KMS-11 (cell line): ENCODE data around the gene PABPC1L.

Source experiments
- H2AFZ ChIP-seq: fragments of 200-600 bp; sonication (generic); 2 replicates; pipeline ENCODE4 v1.6.1; 2016; ENCODE audit warnings: antibody characterized with exemption, mixed run types, low read depth
- H3K27ac ChIP-seq: fragments of 200-600 bp; sonication (generic); 2 replicates; pipeline ENCODE4 v1.6.1; 2016; ENCODE audit warnings: mild to moderate bottlenecking, mixed run types
- H3K27me3 ChIP-seq: fragments of 200-600 bp; sonication (generic); 2 replicates; pipeline ENCODE4 v1.6.1; 2017; ENCODE audit warnings: mild to moderate bottlenecking, low read depth, mixed run types, moderate library complexity; ENCODE audit not compliant: insufficient read depth
- H3K36me3 ChIP-seq: fragments of 200-600 bp; sonication (generic); 2 replicates; pipeline ENCODE4 v1.6.1; 2017; ENCODE audit warnings: mild to moderate bottlenecking, mixed run types; ENCODE audit not compliant: insufficient read depth
- H3K4me1 ChIP-seq: fragments of 200-600 bp; sonication (generic); 2 replicates; pipeline ENCODE4 v1.6.1; 2016; ENCODE audit warnings: mild to moderate bottlenecking, low read depth, mixed run types; ENCODE audit not compliant: poor library complexity, severe bottlenecking
- H3K4me2 ChIP-seq: fragments of 200-600 bp; sonication (generic); 2 replicates; pipeline ENCODE4 v1.7.0; 2016; ENCODE audit warnings: mild to moderate bottlenecking, mixed run types
- H3K4me3 ChIP-seq: fragments of 200-600 bp; sonication (generic); IDR thresholded peaks from 2 replicates; pipeline ENCODE4 v1.6.1; 2017; ENCODE audit warnings: low read depth, low read length, mixed read lengths; ENCODE audit not compliant: insufficient read depth
- H3K79me2 ChIP-seq: fragments of 200-600 bp; sonication (generic); 2 replicates; pipeline ENCODE4 v1.6.1; 2016; ENCODE audit warnings: low read depth, mixed run types; ENCODE audit not compliant: insufficient read depth
- H3K9ac ChIP-seq: fragments of 200-600 bp; sonication (generic); 2 replicates; pipeline ENCODE4 v1.6.1; 2016; ENCODE audit warnings: mild to moderate bottlenecking, mixed run types
- H4K20me1 ChIP-seq: fragments of 200-600 bp; sonication (generic); 2 replicates; pipeline ENCODE4 v1.6.1; 2016; ENCODE audit warnings: mild to moderate bottlenecking, mixed run types; ENCODE audit not compliant: insufficient read depth
- TF ChIP-seq, protein P1 (sequence below): fragments of 200-600 bp; sonication (generic); conservative IDR thresholded peaks from 2 replicates; pipeline ENCODE4 v1.6.1; 2017; ENCODE audit warnings: low read depth, mild to moderate bottlenecking, antibody characterized with exemption, low read length, moderate library complexity, mixed read lengths

The PABPC1L gene

DNA sequence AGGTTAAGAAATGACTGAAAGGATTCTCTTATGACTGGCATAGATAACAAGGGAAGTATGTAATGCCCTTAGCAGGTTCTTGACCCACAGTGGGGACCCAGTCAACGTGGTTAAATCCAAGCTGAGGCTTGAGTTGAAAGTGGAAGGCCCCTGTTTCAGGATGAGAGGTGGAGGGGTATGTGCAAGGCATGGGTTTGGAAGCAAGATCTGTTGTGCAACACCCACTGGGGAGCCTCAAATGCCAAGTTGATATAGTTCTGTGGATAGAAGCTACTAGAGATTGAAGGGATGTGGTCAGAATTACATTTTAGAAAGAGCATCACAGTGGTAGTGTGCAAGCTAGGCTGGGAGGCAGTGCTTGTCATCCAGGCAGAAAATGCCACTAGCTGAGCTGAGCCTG, 5.1 kb downstream of the PABPC1L start:
- Histone ChIP-seq H2AFZ (no peak overlapping the region), H3K4me3 (no peak overlapping the region), H3K9ac (no peak overlapping the region), H3K27ac (no peak overlapping the region), H3K36me3 (no peaks in the 10 kb centered on the region), H3K4me1 (peaks cover 9% of the 10 kb centered on the region), H3K79me2 (no peaks in the 10 kb centered on the region), H3K4me2 (no peak overlapping the region), H4K20me1 (no peaks in the 10 kb centered on the region), H3K27me3 (no peaks in the 10 kb centered on the region)
- TF ChIP-seq, protein P1, sequence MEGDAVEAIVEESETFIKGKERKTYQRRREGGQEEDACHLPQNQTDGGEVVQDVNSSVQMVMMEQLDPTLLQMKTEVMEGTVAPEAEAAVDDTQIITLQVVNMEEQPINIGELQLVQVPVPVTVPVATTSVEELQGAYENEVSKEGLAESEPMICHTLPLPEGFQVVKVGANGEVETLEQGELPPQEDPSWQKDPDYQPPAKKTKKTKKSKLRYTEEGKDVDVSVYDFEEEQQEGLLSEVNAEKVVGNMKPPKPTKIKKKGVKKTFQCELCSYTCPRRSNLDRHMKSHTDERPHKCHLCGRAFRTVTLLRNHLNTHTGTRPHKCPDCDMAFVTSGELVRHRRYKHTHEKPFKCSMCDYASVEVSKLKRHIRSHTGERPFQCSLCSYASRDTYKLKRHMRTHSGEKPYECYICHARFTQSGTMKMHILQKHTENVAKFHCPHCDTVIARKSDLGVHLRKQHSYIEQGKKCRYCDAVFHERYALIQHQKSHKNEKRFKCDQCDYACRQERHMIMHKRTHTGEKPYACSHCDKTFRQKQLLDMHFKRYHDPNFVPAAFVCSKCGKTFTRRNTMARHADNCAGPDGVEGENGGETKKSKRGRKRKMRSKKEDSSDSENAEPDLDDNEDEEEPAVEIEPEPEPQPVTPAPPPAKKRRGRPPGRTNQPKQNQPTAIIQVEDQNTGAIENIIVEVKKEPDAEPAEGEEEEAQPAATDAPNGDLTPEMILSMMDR: no peak

DNA sequence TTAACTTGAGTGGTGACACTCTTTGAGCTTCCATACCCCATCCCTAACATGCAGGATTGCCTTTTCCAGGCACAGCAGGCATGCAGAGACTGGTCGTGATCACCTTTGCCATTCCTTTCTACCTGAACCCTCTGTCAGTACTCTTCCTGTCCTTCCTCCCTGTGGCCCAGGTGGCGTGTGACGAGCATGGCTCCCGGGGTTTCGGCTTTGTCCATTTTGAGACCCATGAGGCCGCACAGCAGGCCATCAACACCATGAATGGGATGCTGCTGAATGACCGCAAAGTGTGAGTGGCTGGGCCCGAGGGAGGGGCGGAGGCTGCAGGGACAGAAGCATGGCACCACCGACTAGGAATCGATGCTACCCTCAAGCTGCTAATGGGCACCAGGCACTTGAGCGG, 6.7 kb downstream of the PABPC1L start:
- H4K20me1 ChIP-seq: no peaks in the 10 kb centered on the region
- no peak overlapping the region for H3K4me2 ChIP-seq
- no peaks in the 10 kb centered on the region for H3K27me3 ChIP-seq
- H3K79me2 ChIP-seq: no peaks in the 10 kb centered on the region
- no peak overlapping the region for H3K4me3 ChIP-seq
- H3K9ac ChIP-seq: no peak overlapping the region
- no peaks in the 10 kb centered on the region for H3K4me1 ChIP-seq
- no peak overlapping the region for H3K27ac ChIP-seq
- H3K36me3 ChIP-seq: no peaks in the 10 kb centered on the region
- TF ChIP-seq, protein P1: no peak
- H2AFZ ChIP-seq: no peak overlapping the region

DNA sequence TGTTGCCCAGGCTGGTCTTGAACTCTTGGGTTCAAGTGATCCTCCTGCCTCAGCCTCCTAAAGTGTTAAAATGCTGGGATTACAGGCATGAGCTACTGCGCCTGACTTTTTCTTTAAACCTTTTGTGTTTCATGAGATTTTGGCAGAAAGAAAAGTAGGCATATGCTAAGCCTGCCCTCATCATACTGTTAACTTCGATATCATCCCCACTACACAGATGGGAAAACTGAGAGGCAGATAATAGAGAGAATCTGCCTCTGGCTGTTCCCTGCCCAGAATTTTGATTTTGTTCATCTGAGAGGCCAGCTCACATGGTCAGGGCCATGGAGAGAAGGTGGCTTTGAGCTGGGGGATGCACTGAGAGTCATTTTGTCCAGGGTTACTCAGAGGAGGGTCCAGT, 7.5 kb downstream of the PABPC1L start:
- Histone ChIP-seq H4K20me1 (no peaks in the 10 kb centered on the region), H3K9ac (no peak overlapping the region), H3K4me3 (no peak overlapping the region), H3K27me3 (no peaks in the 10 kb centered on the region), H3K4me1 (no peaks in the 10 kb centered on the region), H3K4me2 (no peak overlapping the region), H2AFZ (no peak overlapping the region), H3K36me3 (no peaks in the 10 kb centered on the region), H3K79me2 (no peaks in the 10 kb centered on the region), H3K27ac (no peak overlapping the region)
- TF ChIP-seq, protein P1: no peak

DNA sequence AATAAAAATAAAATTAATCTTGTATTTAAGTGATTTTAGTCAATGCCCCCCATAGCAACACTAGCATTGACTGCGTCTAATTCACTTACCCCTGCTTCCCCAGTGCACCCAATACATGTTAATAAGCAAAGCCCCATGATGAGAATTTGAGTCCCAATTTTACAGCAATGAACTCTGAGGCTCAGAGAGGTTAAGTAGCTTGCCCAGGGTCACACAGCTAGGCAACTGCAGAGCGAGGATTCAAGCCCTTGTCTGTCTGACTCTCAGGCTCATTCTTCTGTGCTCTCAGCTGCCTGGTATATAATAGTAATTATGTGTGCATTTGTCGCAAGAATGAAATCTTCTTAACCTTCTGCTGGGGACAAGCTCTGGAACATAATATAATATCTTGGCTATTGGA, 8.5 kb downstream of the PABPC1L start:
- TF ChIP-seq, protein P1: no peak
- H3K4me3 ChIP-seq: no peak overlapping the region
- no peak overlapping the region for H3K4me2 ChIP-seq
- H3K79me2 ChIP-seq: no peaks in the 10 kb centered on the region
- no peaks in the 10 kb centered on the region for H3K27me3 ChIP-seq
- no peak overlapping the region for H2AFZ ChIP-seq
- no peaks in the 10 kb centered on the region for H4K20me1 ChIP-seq
- no peaks in the 10 kb centered on the region for H3K4me1 ChIP-seq
- H3K9ac ChIP-seq: no peak overlapping the region
- H3K27ac ChIP-seq: no peak overlapping the region
- H3K36me3 ChIP-seq: no peaks in the 10 kb centered on the region

DNA sequence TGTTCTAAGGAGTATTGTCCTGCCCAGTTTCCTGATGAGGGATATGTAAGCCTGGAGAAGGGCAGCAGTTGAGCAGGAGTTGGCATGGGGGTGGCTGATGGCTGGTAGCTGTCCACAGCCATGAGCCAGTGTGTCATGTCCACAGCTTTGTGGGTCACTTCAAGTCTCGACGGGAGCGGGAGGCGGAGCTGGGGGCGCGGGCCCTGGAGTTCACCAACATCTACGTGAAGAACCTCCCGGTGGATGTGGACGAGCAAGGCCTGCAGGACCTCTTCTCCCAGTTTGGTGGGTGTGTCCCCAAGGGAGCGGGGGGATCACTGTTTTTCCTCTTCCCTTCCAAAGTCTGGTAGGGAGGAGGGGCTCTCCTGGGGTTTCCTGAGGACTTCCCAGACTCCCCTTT, 8.9 kb downstream of the PABPC1L start:
- Histone ChIP-seq H3K4me3 (no peak overlapping the region), H3K4me1 (no peaks in the 10 kb centered on the region), H3K9ac (no peak overlapping the region), H3K27ac (no peak overlapping the region), H3K4me2 (no peak overlapping the region), H3K27me3 (no peaks in the 10 kb centered on the region), H2AFZ (no peak overlapping the region), H4K20me1 (no peaks in the 10 kb centered on the region), H3K79me2 (no peaks in the 10 kb centered on the region), H3K36me3 (no peaks in the 10 kb centered on the region)
- TF ChIP-seq, protein P1: no peak
